HUDEP-2 (cell line): ENCODE measurements around the gene CD300LD.

ENCODE experiments used
- DNase-seq, 76 experiments: peaks; one replicate each; lab custom pipeline; 2025; ENCODE audit not compliant: unreplicated experiment in 76 of 76; lab: John Stamatoyannopoulos, UW

Gene CD300LD

DNA sequence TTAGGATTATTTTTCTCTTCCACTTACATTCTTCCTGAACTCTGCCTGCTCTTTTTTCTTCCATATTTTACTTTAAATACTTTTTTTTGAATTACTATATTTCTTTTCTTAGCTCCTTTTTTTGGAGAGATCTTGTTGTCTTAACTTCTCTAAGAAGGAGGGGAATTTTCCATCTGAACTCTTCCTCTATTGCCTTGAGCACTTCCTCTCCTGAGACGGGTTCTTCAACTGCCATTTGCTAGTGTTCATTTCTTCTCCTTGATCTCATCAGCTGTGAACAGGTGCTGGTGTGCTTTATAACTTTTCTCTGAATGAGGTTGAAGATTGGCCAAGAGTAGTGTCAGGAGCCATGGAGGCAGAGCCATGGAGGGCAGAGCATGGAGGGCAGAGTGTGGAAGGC, 15.1 kb upstream of the CD300LD start:
- no peak for DNase-seq

- no peak for DNase-seq
Observed at GRCh38 chr17:74606050-74606449, 14.0 kb upstream of the CD300LD start.

- DNase-seq: no peak
Observed at GRCh38 chr17:74605361-74605760, 13.3 kb upstream of the CD300LD start.

- DNase-seq: no peak
Observed at GRCh38 chr17:74604761-74605160, 12.7 kb upstream of the CD300LD start.

DNA sequence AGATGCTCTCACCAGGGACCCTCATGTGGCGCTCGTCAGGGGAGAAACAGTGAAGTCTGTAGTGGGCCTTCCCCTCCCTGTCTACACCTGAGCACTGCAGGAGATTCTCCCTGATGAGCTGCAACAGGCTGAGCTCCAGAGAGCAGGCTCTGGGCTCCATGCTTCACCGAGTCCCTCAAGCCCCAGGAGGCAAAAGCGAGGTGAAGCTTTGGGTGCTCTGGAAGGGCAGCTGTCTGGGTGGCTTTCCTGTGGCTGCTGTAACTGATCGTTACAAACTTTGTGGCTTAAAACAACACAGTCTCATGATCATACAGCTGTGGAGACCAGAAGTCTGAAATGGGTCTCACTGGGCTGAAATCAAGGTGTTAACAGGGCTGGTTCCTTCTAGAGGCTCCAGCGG, 12.1 kb upstream of the CD300LD start:
- no peak for DNase-seq

DNA sequence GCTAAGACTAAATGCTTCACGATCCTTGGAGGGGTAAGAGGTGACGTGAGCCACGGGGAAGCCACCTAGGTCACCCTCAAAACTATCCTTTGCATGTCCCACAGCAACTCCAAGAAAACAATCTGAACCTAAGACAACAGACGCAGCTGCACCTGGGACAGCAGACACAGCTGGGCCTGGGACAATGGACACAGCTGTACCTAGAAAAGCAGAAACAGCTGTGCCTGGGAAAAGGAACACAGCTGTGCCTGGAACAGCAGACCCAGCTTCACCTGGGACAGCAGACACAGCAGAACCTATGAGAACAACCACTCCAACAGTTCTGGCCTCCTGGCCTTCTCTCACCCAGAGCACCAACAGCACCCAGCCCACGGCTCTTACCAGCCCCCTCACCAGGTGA, 11.7 kb upstream of the CD300LD start:
- DNase-seq: no peak

GRCh38 chr17:74603037-74603635, 11.1 kb upstream of the CD300LD start:
- no peak for DNase-seq

- peak in 19 of 76 experiments; percentile 2 to 44 (median 14) for DNase-seq
Observed at GRCh38 chr17:74601944-74602572, 10.0 kb upstream of the CD300LD start.

GRCh38 chr17:74599448-74599939, 7.4 kb upstream of the CD300LD start:
- DNase-seq: no peak

GRCh38 chr17:74599023-74599399, 6.9 kb upstream of the CD300LD start:
- no peak for DNase-seq

GRCh38 chr17:74598346-74599022, 6.4 kb upstream of the CD300LD start:
- DNase-seq: no peak

GRCh38 chr17:74597069-74597790, 5.1 kb upstream of the CD300LD start:
- DNase-seq: no peak

DNA sequence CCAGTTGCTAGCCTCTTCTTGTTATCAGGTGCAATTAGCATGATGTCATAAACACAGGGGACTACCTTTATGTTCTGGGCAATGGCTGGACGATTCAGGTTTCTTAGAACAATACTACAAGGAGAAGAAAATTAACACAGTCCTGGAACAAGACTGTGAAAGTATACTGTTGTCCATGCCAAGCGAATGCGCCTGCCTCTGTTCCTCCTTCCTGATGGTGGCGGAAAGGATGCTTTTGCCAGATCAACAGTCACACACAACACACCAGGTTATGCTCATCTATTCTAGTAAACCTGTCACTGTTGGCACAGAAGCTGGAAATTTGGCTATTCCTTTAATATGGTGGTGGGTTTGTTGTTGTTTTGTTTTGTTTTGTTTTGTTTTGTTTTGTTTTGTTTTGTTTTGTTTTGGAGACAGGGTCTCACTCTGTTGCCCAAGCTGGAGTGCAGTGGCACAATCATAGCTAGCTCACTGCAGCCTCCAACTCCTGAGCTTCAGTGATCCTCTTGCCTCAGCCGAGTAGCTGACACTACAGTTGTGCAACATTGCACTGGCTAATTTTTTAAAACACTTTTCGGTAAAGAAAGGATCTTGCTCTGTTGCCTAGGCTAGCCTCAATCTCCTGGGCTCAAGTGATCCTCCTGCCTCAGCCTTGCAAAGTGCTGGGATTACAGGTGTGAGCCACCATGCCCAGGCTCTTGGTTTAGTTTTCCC, 3.1 kb upstream of the CD300LD start:
- DNase-seq: no peak

- no peak for DNase-seq
Observed at GRCh38 chr17:74591503-74591902, 580 bp downstream of the CD300LD start.

DNA sequence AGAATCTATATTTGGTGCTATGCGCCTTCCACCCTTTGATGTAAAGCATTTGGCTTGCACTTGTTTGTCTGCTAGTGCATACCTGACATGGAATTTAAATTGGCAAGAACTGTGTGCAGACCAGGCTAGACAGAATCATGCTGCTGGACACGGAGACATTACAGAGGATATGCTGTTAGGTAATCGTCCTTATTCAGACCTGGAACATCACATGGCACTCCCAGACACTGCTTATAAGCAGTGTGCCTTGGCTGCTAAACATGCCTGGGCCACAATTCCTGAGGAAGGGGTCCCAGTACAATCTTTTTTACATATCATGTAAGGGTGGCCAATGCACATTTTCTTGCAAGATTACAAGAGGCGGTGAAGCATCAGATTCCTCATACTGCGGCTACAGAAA, 6.4 kb downstream of the CD300LD start:
- no peak for DNase-seq

- DNase-seq: no peak
Observed at GRCh38 chr17:74584292-74585060, 7.6 kb downstream of the CD300LD start.

DNA sequence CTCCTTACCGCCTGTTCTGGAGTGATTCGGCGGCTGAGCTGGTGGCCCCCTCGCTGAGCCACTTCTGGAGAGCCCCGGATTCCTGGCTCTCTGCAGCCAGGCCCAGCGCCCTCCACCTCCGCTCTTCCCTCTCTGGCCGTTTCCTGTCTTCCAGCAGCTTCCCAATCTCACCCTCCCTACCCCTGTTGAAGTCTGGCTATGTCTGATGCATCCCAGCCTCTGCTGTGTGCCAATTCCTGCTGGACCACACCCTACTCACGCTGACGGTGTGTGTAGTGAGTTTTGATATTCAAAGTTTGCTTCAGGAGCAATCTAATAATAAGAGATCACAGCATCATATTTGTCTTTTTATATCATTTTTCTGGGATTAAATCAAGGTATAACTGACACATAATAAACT, 9.4 kb downstream of the CD300LD start:
- no peak for DNase-seq

GRCh38 chr17:74579900-74580299, 12.2 kb downstream of the CD300LD start:
- DNase-seq: no peak

DNA sequence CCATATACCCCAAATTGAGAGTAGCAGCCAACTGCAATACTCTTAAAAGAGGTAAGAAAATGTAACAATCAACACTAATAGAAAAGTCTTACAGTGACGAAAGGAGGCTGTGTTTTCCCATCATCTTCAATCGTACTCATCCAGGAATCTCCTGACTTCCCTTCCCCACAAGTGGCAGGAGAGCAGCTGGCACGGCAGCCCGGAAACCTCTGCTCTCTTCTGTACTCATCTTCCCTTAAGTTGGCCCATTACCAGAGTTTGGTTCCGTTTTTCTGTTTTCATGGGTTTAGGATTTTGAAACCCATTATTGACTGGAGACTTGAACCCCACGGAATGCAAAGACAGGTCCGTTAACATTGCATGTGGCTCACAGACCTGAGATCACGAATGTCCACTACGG, 13.1 kb downstream of the CD300LD start:
- DNase-seq: no peak

- no peak for DNase-seq
Observed at GRCh38 chr17:74574489-74575142, 17.5 kb downstream of the CD300LD start.
